Cardiac fibroblast (primary cell): Measurements from ENCODE around the gene RFNG.
A peak's percentile ranks its signal among the peaks of the same experiment; 100 is the strongest.

Source experiments
- DNase-seq, 2 donors: peaks; one replicate each; pipeline versions ENCODE4 v3.0.0 to v3.0.0-alpha.2; 2010; ENCODE audit warnings: low read depth in 2 of 2
- H3K4me3 ChIP-seq, 2 donors: replicated peaks in 1 of 2; 1 replicate in 1 of 2; 2 replicates in 1 of 2; pipeline ENCODE4 v1.5.1; 2011; ENCODE audit warnings: low read depth in 2 of 2, low read length in 2 of 2, mild to moderate bottlenecking in 2 of 2, moderate library complexity in 1 of 2
- CTCF ChIP-seq: IDR thresholded peaks from one replicate; pipeline ENCODE4 v1.5.1; 2011; ENCODE audit warnings: low read depth, mild to moderate bottlenecking, low read length, inconsistent platforms

RFNG gene

DNA sequence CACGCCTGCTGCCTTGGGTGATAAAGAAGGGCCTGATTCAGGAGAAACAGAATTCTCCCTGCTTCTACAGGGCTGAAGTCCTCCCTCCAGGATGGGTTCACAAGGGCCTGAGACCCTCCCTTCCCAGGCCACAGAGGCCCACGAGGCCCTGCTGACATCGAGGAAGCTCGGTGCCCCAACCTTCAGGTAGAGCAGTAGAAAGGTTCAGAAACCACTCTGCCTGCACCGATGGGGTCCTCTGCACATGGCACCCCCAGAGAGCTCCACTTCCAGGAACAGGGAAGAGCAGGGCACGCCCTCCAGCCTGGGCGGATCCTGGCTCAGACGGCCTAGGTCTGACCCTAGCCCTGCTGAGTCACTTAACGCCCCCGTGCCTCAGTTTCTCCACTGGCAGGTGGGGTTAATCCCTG is 29.7 kb downstream of the RFNG start:
- no peak for TF ChIP-seq CTCF
- no peak for DNase-seq
- peak overlapping the region; percentile 73 to 94 for H3K4me3 ChIP-seq

GRCh38 chr17:82021107-82021899 is 30.3 kb downstream of the RFNG start:
- peak; percentile 79 to 84 for DNase-seq
- peak; percentile 82 for TF ChIP-seq CTCF
- H3K4me3 ChIP-seq = peak overlapping the region; percentile 73 to 94

- no peak for TF ChIP-seq CTCF
- no peak for DNase-seq
- H3K4me3 ChIP-seq = no peak overlapping the region
Observed at GRCh38 chr17:82020572-82021106, 31.0 kb downstream of the RFNG start.

GRCh38 chr17:82019690-82020571 is 31.7 kb downstream of the RFNG start:
- DNase-seq = peak; percentile 48 to 50
- peak; percentile 85 for TF ChIP-seq CTCF
- no peak overlapping the region for H3K4me3 ChIP-seq

GRCh38 chr17:82018989-82019689 is 32.5 kb downstream of the RFNG start:
- TF ChIP-seq CTCF = no peak
- H3K4me3 ChIP-seq = no peak overlapping the region
- no peak for DNase-seq

DNA sequence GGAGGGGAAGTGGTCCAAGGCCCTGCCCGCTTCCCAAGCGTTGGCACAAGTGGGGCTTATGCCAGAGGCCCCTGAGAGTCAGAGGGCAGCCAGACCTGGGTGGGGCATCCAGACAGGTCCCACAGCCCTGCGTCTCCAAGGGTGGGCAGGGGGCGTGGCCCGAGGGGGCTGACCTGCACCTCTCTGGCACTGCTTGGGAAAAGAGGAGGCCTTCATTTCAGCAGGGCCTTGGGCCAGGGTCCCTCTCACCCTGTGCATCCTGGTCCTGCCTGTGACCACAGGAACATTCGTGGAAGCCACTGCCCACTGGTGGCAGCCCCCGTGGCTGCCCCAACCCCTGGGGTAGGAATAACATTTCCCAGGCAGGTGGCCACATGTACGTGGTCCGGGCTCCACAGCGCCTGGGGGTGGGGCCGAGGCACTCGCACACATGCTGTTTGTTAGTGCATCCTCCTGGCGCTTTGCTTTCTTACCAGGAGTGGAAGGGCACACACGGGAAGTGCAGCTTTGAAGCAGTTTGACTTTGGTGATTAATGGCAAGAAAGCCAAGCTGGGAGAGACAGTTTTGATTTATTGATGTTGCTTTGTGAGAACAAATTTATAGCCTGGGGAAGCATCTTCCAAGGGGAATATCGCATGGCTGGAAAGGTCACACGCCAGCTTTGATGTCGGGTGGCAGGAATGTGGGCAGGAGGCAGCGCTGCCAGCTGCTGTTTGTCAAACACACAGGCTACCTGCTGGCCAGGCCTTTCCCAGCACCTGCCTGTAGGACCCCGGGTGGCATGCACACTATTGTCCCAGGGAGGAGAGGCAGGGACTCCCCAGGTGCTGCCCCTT is 33.2 kb downstream of the RFNG start:
- DNase-seq = no peak
- H3K4me3 ChIP-seq = no peak overlapping the region
- TF ChIP-seq CTCF = no peak
